ENCODE measurements around the gene DOCK7.

The DOCK7 gene

GRCh38 chr1:62494137-62494536 lies 194.0 kb downstream of the DOCK7 start:
- no peak overlapping the region for H3K4me3 ChIP-seq (ENCODE audit: low read length)
- DNase-seq (ENCODE audit: low read depth), result no peak
- TF ChIP-seq CTCF (conservative IDR thresholded peaks at IDR 0.05; ENCODE audit: low read length), result no peak

- H3K4me3 ChIP-seq (ENCODE audit: low read length), result no peak overlapping the region
- DNase-seq (ENCODE audit: low read depth), result no peak
- TF ChIP-seq CTCF (conservative IDR thresholded peaks at IDR 0.05; ENCODE audit: low read length), result no peak
Observed at GRCh38 chr1:62493656-62494055, 194.5 kb downstream of the DOCK7 start.

- TF ChIP-seq CTCF (conservative IDR thresholded peaks at IDR 0.05; ENCODE audit: low read length), result no peak
- no peak overlapping the region for H3K4me3 ChIP-seq (ENCODE audit: low read length)
- no peak for DNase-seq (ENCODE audit: low read depth)
Observed at GRCh38 chr1:62492521-62492920, 195.7 kb downstream of the DOCK7 start.

- DNase-seq (ENCODE audit: low read depth), result no peak
- TF ChIP-seq CTCF (conservative IDR thresholded peaks at IDR 0.05; ENCODE audit: low read length), result no peak
- no peak overlapping the region for H3K4me3 ChIP-seq (ENCODE audit: low read length)
Observed at GRCh38 chr1:62487956-62488355, 200.2 kb downstream of the DOCK7 start.

GRCh38 chr1:62484824-62485468 lies 203.2 kb downstream of the DOCK7 start:
- TF ChIP-seq CTCF (conservative IDR thresholded peaks at IDR 0.05; ENCODE audit: low read length), result no peak
- no peak overlapping the region for H3K4me3 ChIP-seq (ENCODE audit: low read length)
- no peak for DNase-seq (ENCODE audit: low read depth)

GRCh38 chr1:62481681-62482080 lies 206.5 kb downstream of the DOCK7 start:
- DNase-seq (ENCODE audit: low read depth), result no peak
- H3K4me3 ChIP-seq (ENCODE audit: low read length), result no peak overlapping the region
- no peak for TF ChIP-seq CTCF (conservative IDR thresholded peaks at IDR 0.05; ENCODE audit: low read length)

- no peak for TF ChIP-seq CTCF (conservative IDR thresholded peaks at IDR 0.05; ENCODE audit: low read length)
- DNase-seq (ENCODE audit: low read depth), result no peak
- no peak overlapping the region for H3K4me3 ChIP-seq (ENCODE audit: low read length)
Observed at GRCh38 chr1:62476525-62477219, 211.5 kb downstream of the DOCK7 start.

Data from AG10803 (cell line).